ENCODE results near the gene ATF4. TPM values are rescaled to one million over a fixed set of nuclear protein-coding genes. Genes with fewer than 3 reads are reported as not detected.

Gene ATF4
- total RNA-seq, 1 experiment from 2014 or later = 608 TPM

- Histone ChIP-seq H3K4me3 (replicated peaks in 1 of 2; ENCODE audit: low read depth in 1 of 2, low read length in 2 of 2) (no peak overlapping the region), H3K9me2 (ENCODE audit: insufficient read depth) (no peaks in the 10 kb centered on the region), H3K9me3 (ENCODE audit: control insufficient read depth in 1 of 2, insufficient read depth in 1 of 2, low read depth in 1 of 2, low read length in 2 of 2) (no peaks in the 10 kb centered on the region), H3K27me3 (ENCODE audit: insufficient read depth, low read length) (no peaks in the 10 kb centered on the region), H2AFZ (ENCODE audit: low read depth, low read length, poor library complexity, severe bottlenecking) (no peak overlapping the region), H4K20me1 (ENCODE audit: insufficient read depth) (no peaks in the 10 kb centered on the region), H3K27ac (ENCODE audit: low read depth, low read length) (no peak overlapping the region), H3K4me1 (ENCODE audit: control insufficient read depth in 1 of 2, insufficient read depth in 2 of 2, low read length in 2 of 2) (peaks cover 0 to 10% of the 10 kb centered on the region in 2 experiments; a peak in 1 of 4 replicates), H3K79me2 (ENCODE audit: insufficient read depth, low read length) (no peaks in the 10 kb centered on the region), H3K4me2 (ENCODE audit: low read length) (no peak overlapping the region), H3K9ac (ENCODE audit: low read length) (no peak overlapping the region), H3K36me3 (ENCODE audit: control insufficient read depth in 1 of 2, insufficient read depth in 2 of 2, low read length in 2 of 2) (no peaks in the 10 kb centered on the region)
- DNase-seq (ENCODE audit: low read depth, low spot score) (no peak), ATAC-seq (no peak)
- no peak for TF ChIP-seq ATF3 (IDR thresholded peaks at IDR 0.05)
- no peak for TF ChIP-seq SP1 (IDR thresholded peaks at IDR 0.05; ENCODE audit: low read depth)
- TF ChIP-seq FOSL1 (IDR thresholded peaks at IDR 0.05; ENCODE audit: low read depth) = no peak
- TF ChIP-seq TCF7L2 (IDR thresholded peaks at IDR 0.05; ENCODE audit: borderline replicate concordance, extremely low read depth, insufficient read depth, insufficient read length) = no peak
- CTCF ChIA-PET = no interaction called here
- POLR2A ChIA-PET = no interaction called here
- BruUV-seq (replicated peaks) = no TSS peak
- RAD21 ChIA-PET (ENCODE audit: low non-redundant PET in 1 of 2, low total read pairs in 2 of 2, uncharacterized antibody in 2 of 2, unreplicated experiment in 2 of 2) = no interaction called here
- intact Hi-C loops (cut with micrococcal nuclease) = no loop called here
These were observed 43.7 kb upstream of the ATF4 start for GRCh38 chr22:39476664-39477063.

GRCh38 chr22:39477542-39477941 is 42.8 kb upstream of the ATF4 start:
- no peak overlapping the region for H3K4me3 ChIP-seq (replicated peaks in 1 of 2; ENCODE audit: low read depth in 1 of 2, low read length in 2 of 2)
- ATAC-seq = no peak
- no peaks in the 10 kb centered on the region for H3K9me3 ChIP-seq (ENCODE audit: control insufficient read depth in 1 of 2, insufficient read depth in 1 of 2, low read depth in 1 of 2, low read length in 2 of 2)
- H4K20me1 ChIP-seq (ENCODE audit: insufficient read depth) = no peaks in the 10 kb centered on the region
- no peak overlapping the region for H3K9ac ChIP-seq (ENCODE audit: low read length)
- no TSS peak for BruUV-seq (replicated peaks)
- peaks cover 0 to 2% of the 10 kb centered on the region in 2 experiments; a peak in 1 of 4 replicates for H3K4me1 ChIP-seq (ENCODE audit: control insufficient read depth in 1 of 2, insufficient read depth in 2 of 2, low read length in 2 of 2)
- CTCF ChIA-PET = interaction anchor here (1.2 kb wide), 1 partner anchor 562 kb away, joined by 3 read pairs; no protein-coding TSS in a partner anchor
- H3K79me2 ChIP-seq (ENCODE audit: insufficient read depth, low read length) = no peaks in the 10 kb centered on the region
- H3K9me2 ChIP-seq (ENCODE audit: insufficient read depth) = no peaks in the 10 kb centered on the region
- RAD21 ChIA-PET (ENCODE audit: low non-redundant PET in 1 of 2, low total read pairs in 2 of 2, uncharacterized antibody in 2 of 2, unreplicated experiment in 2 of 2) = no interaction called here
- H3K27ac ChIP-seq (ENCODE audit: low read depth, low read length) = no peak overlapping the region
- H3K36me3 ChIP-seq (ENCODE audit: control insufficient read depth in 1 of 2, insufficient read depth in 2 of 2, low read length in 2 of 2) = no peaks in the 10 kb centered on the region
- TF ChIP-seq JUND (IDR thresholded peaks at IDR 0.05) = no peak
- no peak overlapping the region for H2AFZ ChIP-seq (ENCODE audit: low read depth, low read length, poor library complexity, severe bottlenecking)
- POLR2A ChIA-PET = no interaction called here
- no peak overlapping the region for H3K4me2 ChIP-seq (ENCODE audit: low read length)
- no peak for DNase-seq (ENCODE audit: low read depth, low spot score)
- intact Hi-C loops (cut with micrococcal nuclease) = no loop called here
- H3K27me3 ChIP-seq (ENCODE audit: insufficient read depth, low read length) = no peaks in the 10 kb centered on the region
